Smooth muscle cell (in vitro differentiated cells): ENCODE data around the gene ALPK1. TPM values are rescaled to one million over a fixed set of nuclear protein-coding genes. Genes with fewer than 3 reads are reported as not detected.

Experiments used
- polyA plus RNA-seq: library from polyadenylated mRNA; unstranded; fragments of >200 nt; fragmentation: Nextera tagmentation; extraction: Ambion mirVana; gene quantifications from 2 replicates; pipeline ENCODE4 v1.2.1, GENCODE V29; 2016
- total RNA-seq: library from RNA; depleted of rRNA; stranded (reverse); fragments of >200 nt; gene quantifications from 2 replicates; pipeline ENCODE4 v1.2.3, GENCODE V29; 2014

ALPK1 gene
- total and polyA plus RNA-seq, 2 experiments from 2014 or later = 3.9 to 4.4 TPM

Other genes starting within 250 kb of the ALPK1 start
- gene FAM241A, start 151.9 kb upstream of the ALPK1 start, total RNA-seq = 0.27 and 0.31 TPM in 2 replicates
- gene FAM241A, start 151.9 kb upstream of the ALPK1 start, polyA plus RNA-seq = 0.19 and 0.39 TPM in 2 replicates
- 15.3 and 23.0 TPM in 2 replicates for gene AP1AR, start 65.6 kb upstream of the ALPK1 start, total RNA-seq
- 7.6 and 11.1 TPM in 2 replicates for gene AP1AR, start 65.6 kb upstream of the ALPK1 start, polyA plus RNA-seq
- 10.3 and 14.2 TPM in 2 replicates for gene TIFA, start 11.5 kb upstream of the ALPK1 start, total RNA-seq
- 7.8 and 8.1 TPM in 2 replicates for gene TIFA, start 11.5 kb upstream of the ALPK1 start, polyA plus RNA-seq
- gene NEUROG2, start 218.8 kb downstream of the ALPK1 start, total RNA-seq = not detected in 2 replicates
- not detected in 2 replicates for gene NEUROG2, start 218.8 kb downstream of the ALPK1 start, polyA plus RNA-seq